ENCODE results near the gene COL20A1.
"Not testable (repeated sequence)": the region's sequence is repeated elsewhere in the genome, so short reads cannot be mapped to it uniquely, and the experiment has no call there.

Gene COL20A1

GRCh38 chr20:63292904-63293303 lies at the start of gene COL20A1:
Gene COL20A1 (plus strand): TSS chr20:63293186. CDS start chr20:63295108, 1,922 bp downstream.
- DNase-seq (ENCODE audit: low read depth): no peak

- no peak for DNase-seq (ENCODE audit: low read depth)
These were observed 49.3 kb upstream of the COL20A1 start for GRCh38 chr20:63243604-63244247.

- no peak for DNase-seq (ENCODE audit: low read depth)
These were observed 48.5 kb upstream of the COL20A1 start for GRCh38 chr20:63244468-63244867.

- no peak for DNase-seq (ENCODE audit: low read depth)
These were observed 46.3 kb upstream of the COL20A1 start for GRCh38 chr20:63246490-63247288.

- no peak for DNase-seq (ENCODE audit: low read depth)
These were observed 45.2 kb upstream of the COL20A1 start for GRCh38 chr20:63247671-63248228.

GRCh38 chr20:63248835-63249591 lies 44.0 kb upstream of the COL20A1 start:
- DNase-seq (ENCODE audit: low read depth): no peak

- DNase-seq (ENCODE audit: low read depth): no peak
These were observed 43.1 kb upstream of the COL20A1 start for GRCh38 chr20:63249891-63250290.

- not testable (repeated sequence) for DNase-seq (ENCODE audit: low read depth)
These were observed 41.6 kb upstream of the COL20A1 start for GRCh38 chr20:63251350-63251749.

- DNase-seq (ENCODE audit: low read depth): no peak
These were observed 40.7 kb upstream of the COL20A1 start for GRCh38 chr20:63252284-63252711.

- DNase-seq (ENCODE audit: low read depth): no peak
These were observed 39.9 kb upstream of the COL20A1 start for GRCh38 chr20:63253065-63253437.

GRCh38 chr20:63253438-63254231 lies 39.4 kb upstream of the COL20A1 start:
- DNase-seq (ENCODE audit: low read depth): no peak

- no peak for DNase-seq (ENCODE audit: low read depth)
These were observed 38.8 kb upstream of the COL20A1 start, which contains the start of gene NKAIN4 for GRCh38 chr20:63254232-63254605. Gene NKAIN4 (minus strand): TSS chr20:63254463. CDS start chr20:63254450, 13 bp downstream.

GRCh38 chr20:63254606-63255384 lies 38.2 kb upstream of the COL20A1 start:
- no peak for DNase-seq (ENCODE audit: low read depth)

- DNase-seq (ENCODE audit: low read depth): no peak
These were observed 36.9 kb upstream of the COL20A1 start for GRCh38 chr20:63255931-63256704.

GRCh38 chr20:63256954-63257353 lies 36.0 kb upstream of the COL20A1 start:
- no peak for DNase-seq (ENCODE audit: low read depth)

- no peak for DNase-seq (ENCODE audit: low read depth)
These were observed 35.4 kb upstream of the COL20A1 start for GRCh38 chr20:63257629-63258028.

GRCh38 chr20:63258781-63259180 lies 34.2 kb upstream of the COL20A1 start:
- DNase-seq (ENCODE audit: low read depth): no peak

GRCh38 chr20:63259734-63260460 lies 33.1 kb upstream of the COL20A1 start:
- DNase-seq (ENCODE audit: low read depth): no peak

- DNase-seq (ENCODE audit: low read depth): no peak
These were observed 32.5 kb upstream of the COL20A1 start for GRCh38 chr20:63260521-63260920.
